ENCODE data around the gene PARD3.

PARD3 gene

GRCh38 chr10:34821587-34822585 is 6.8 kb upstream of the PARD3 start:
- H3K27ac ChIP-seq: no peak overlapping the region
- TF ChIP-seq CTCF (conservative IDR thresholded peaks at IDR 0.05): no peak

- no peak for TF ChIP-seq CTCF (conservative IDR thresholded peaks at IDR 0.05)
These were observed 2.5 kb upstream of the PARD3 start for GRCh38 chr10:34817586-34817985.

GRCh38 chr10:34817054-34817453 is 2.0 kb upstream of the PARD3 start:
- no peak overlapping the region; the same call in 1 of the 2 replicates for H3K27ac ChIP-seq
- no peak for TF ChIP-seq CTCF (conservative IDR thresholded peaks at IDR 0.05)

More at GRCh38 chr10:34817586-34817985, 2.5 kb upstream of the PARD3 start:
- H3K27ac ChIP-seq: no peak overlapping the region

- H3K27ac ChIP-seq: peak overlapping the region; percentile 91; the same call in 1 of the 2 replicates
- 0 out of 2 replicates have a peak, but pooled peaks have one; percentile 7 for TF ChIP-seq CTCF (conservative IDR thresholded peaks at IDR 0.05)
These were observed 1.5 kb upstream of the PARD3 start for GRCh38 chr10:34816501-34817002.

- peak overlapping the region; percentile 91 for H3K27ac ChIP-seq
- TF ChIP-seq CTCF (conservative IDR thresholded peaks at IDR 0.05): no peak
These were observed 995 bp upstream of the PARD3 start for GRCh38 chr10:34816085-34816496.

- no peak for TF ChIP-seq CTCF (conservative IDR thresholded peaks at IDR 0.05)
- peak overlapping the region; percentile 91 for H3K27ac ChIP-seq
These were observed 247 bp downstream of the PARD3 start for GRCh38 chr10:34814913-34815184.

GRCh38 chr10:34814223-34814912 is 728 bp downstream of the PARD3 start:
- H3K27ac ChIP-seq: peak overlapping the region; percentile 91
- no peak for TF ChIP-seq CTCF (conservative IDR thresholded peaks at IDR 0.05)
